Measurements from ENCODE around the gene PA2G4.

The PA2G4 gene

GRCh38 chr12:56121204-56121870 is 17.0 kb downstream of the PA2G4 start:
- intact Hi-C loops (cut with DNase I; ENCODE audit: low total_unique reads): no loop called here
- H3K27ac ChIP-seq: peak overlapping the region; percentile 86 to 94
- H3K4me3 ChIP-seq: no peak overlapping the region
- no peak for TF ChIP-seq CTCF (IDR thresholded peaks at IDR 0.05)
- peaks cover 19 to 27% (median 21%) of the 10 kb centered on the region in 3 donors for H3K36me3 ChIP-seq
- H3K9me3 ChIP-seq: no peaks in the 10 kb centered on the region
- H3K27me3 ChIP-seq: no peaks in the 10 kb centered on the region
- peaks cover 5 to 42% (median 24%) of the 10 kb centered on the region in 4 donors for H3K4me1 ChIP-seq
- no peak for DNase-seq

- peaks cover 5 to 53% (median 35%) of the 10 kb centered on the region in 4 donors for H3K4me1 ChIP-seq
- peak overlapping the region in 1 of 2 donors; percentile 94 for H3K27ac ChIP-seq
- no peaks in the 10 kb centered on the region for H3K9me3 ChIP-seq
- no peak for DNase-seq
- intact Hi-C loops (cut with DNase I; ENCODE audit: low total_unique reads): no loop called here
- H3K27me3 ChIP-seq: no peaks in the 10 kb centered on the region
- H3K4me3 ChIP-seq: no peak overlapping the region
- TF ChIP-seq CTCF (IDR thresholded peaks at IDR 0.05): no peak
- H3K36me3 ChIP-seq: peaks cover 19 to 27% (median 21%) of the 10 kb centered on the region in 3 donors
Observed at GRCh38 chr12:56122637-56123036, 18.3 kb downstream of the PA2G4 start.

GRCh38 chr12:56124133-56124532 is 19.8 kb downstream of the PA2G4 start:
- Histone ChIP-seq H3K36me3 (peaks cover 19 to 27% (median 21%) of the 10 kb centered on the region in 3 donors), H3K27me3 (no peaks in the 10 kb centered on the region), H3K9me3 (no peaks in the 10 kb centered on the region), H3K4me3 (no peak overlapping the region), H3K4me1 (peaks cover 5 to 43% (median 28%) of the 10 kb centered on the region in 4 donors), H3K27ac (no peak overlapping the region)
- no peak for DNase-seq
- no peak for TF ChIP-seq CTCF (IDR thresholded peaks at IDR 0.05)
- intact Hi-C loops (cut with DNase I; ENCODE audit: low total_unique reads): no loop called here

- intact Hi-C loops (cut with DNase I; ENCODE audit: low total_unique reads): loop anchor here (2.0 to 5.0 kb wide), 2 partner anchors 36 to 62 kb away; partner anchors contain the start of gene SMARCC2
- H3K9me3 ChIP-seq: no peaks in the 10 kb centered on the region
- peak overlapping the region in 1 of 2 donors; percentile 74 for H3K4me3 ChIP-seq
- H3K4me1 ChIP-seq: peaks cover 9 to 41% (median 26%) of the 10 kb centered on the region in 4 donors
- no peak for DNase-seq
- TF ChIP-seq CTCF (IDR thresholded peaks at IDR 0.05): no peak
- H3K27ac ChIP-seq: peak overlapping the region; percentile 80 to 84
- H3K36me3 ChIP-seq: peaks cover 11 to 28% (median 19%) of the 10 kb centered on the region in 3 donors
- H3K27me3 ChIP-seq: no peaks in the 10 kb centered on the region
Observed at GRCh38 chr12:56126732-56127239, 22.4 kb downstream of the PA2G4 start.

GRCh38 chr12:56127485-56127887 is 23.1 kb downstream of the PA2G4 start:
- Histone ChIP-seq H3K36me3 (peaks cover 16 to 28% (median 21%) of the 10 kb centered on the region in 3 donors), H3K27ac (peak overlapping the region; percentile 80 to 84), H3K27me3 (no peaks in the 10 kb centered on the region), H3K4me1 (peaks cover 9 to 41% (median 26%) of the 10 kb centered on the region in 4 donors), H3K4me3 (peak overlapping the region; percentile 43 to 74), H3K9me3 (no peaks in the 10 kb centered on the region)
- no peak for DNase-seq
- intact Hi-C loops (cut with DNase I; ENCODE audit: low total_unique reads): loop anchor here (2.0 to 5.0 kb wide), 2 partner anchors 35 to 61 kb away; partner anchors contain the start of gene SMARCC2
- TF ChIP-seq CTCF (IDR thresholded peaks at IDR 0.05): no peak

Measured in tibial artery (tissue), 4 donors.